Nephron progenitor cell (in vitro differentiated cells): Measurements from ENCODE around the gene KCNAB1.

Experiments
- DNase-seq: peaks from one replicate; pipeline ENCODE4 v3.0.0; 2021
- H3K27ac Mint-ChIP-seq: 2 replicates; pipeline ENCODE4 v1.8.0; 2021; ENCODE audit warnings: mild to moderate bottlenecking, moderate library complexity, mixed read lengths
- H3K27me3 Mint-ChIP-seq: 2 replicates; pipeline ENCODE4 v1.8.0; 2021; ENCODE audit warnings: mild to moderate bottlenecking, low read depth, mixed read lengths; ENCODE audit not compliant: poor library complexity
- H3K36me3 Mint-ChIP-seq: 2 replicates; pipeline ENCODE4 v1.8.0; 2021; ENCODE audit warnings: low read depth, mixed read lengths
- H3K4me1 Mint-ChIP-seq: 2 replicates; pipeline ENCODE4 v1.8.0; 2021; ENCODE audit warnings: mixed read lengths
- H3K4me3 Mint-ChIP-seq: 2 replicates; pipeline ENCODE4 v1.8.0; 2021; ENCODE audit warnings: mild to moderate bottlenecking, moderate library complexity, mixed read lengths
- H3K9me3 Mint-ChIP-seq: 2 replicates; pipeline ENCODE4 v1.8.0; 2021; ENCODE audit warnings: mild to moderate bottlenecking, moderate library complexity, mixed read lengths
- TF ChIP-seq, protein P1 (sequence below): fragments of 200-600 bp; sonication (generic); IDR thresholded peaks from 2 replicates; pipeline ENCODE4 v1.5.0; 2021; ENCODE audit warnings: antibody characterized with exemption

KCNAB1 gene

DNA sequence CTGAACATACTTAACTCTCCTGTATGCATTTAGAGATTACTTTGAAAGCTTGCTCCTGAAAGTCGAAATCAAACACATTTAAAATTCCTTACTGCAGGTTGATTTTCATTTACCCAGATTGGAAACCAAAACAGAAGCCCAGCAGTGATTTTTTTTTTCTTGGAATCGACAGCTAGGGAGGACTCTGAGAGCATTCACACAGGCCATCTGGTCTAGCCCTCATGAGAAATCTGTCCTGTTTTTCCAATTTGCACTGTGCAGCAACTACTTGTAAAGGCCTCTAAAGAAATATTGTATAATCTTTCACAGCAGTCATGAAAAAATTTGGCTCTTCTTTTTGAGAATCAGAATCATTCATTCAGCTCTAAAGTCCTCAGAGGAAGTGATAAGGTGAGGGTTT is 179.2 kb downstream of the KCNAB1 start:
- no peak for DNase-seq
- H3K4me3 Mint-ChIP-seq: no peak overlapping the region
- TF ChIP-seq, protein P1, sequence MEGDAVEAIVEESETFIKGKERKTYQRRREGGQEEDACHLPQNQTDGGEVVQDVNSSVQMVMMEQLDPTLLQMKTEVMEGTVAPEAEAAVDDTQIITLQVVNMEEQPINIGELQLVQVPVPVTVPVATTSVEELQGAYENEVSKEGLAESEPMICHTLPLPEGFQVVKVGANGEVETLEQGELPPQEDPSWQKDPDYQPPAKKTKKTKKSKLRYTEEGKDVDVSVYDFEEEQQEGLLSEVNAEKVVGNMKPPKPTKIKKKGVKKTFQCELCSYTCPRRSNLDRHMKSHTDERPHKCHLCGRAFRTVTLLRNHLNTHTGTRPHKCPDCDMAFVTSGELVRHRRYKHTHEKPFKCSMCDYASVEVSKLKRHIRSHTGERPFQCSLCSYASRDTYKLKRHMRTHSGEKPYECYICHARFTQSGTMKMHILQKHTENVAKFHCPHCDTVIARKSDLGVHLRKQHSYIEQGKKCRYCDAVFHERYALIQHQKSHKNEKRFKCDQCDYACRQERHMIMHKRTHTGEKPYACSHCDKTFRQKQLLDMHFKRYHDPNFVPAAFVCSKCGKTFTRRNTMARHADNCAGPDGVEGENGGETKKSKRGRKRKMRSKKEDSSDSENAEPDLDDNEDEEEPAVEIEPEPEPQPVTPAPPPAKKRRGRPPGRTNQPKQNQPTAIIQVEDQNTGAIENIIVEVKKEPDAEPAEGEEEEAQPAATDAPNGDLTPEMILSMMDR: no peak
- H3K27ac Mint-ChIP-seq: no peak overlapping the region
- no peaks in the 10 kb centered on the region for H3K36me3 Mint-ChIP-seq
- no peaks in the 10 kb centered on the region for H3K9me3 Mint-ChIP-seq
- H3K4me1 Mint-ChIP-seq: peaks cover 4% of the 10 kb centered on the region
- peaks cover 14% of the 10 kb centered on the region for H3K27me3 Mint-ChIP-seq

DNA sequence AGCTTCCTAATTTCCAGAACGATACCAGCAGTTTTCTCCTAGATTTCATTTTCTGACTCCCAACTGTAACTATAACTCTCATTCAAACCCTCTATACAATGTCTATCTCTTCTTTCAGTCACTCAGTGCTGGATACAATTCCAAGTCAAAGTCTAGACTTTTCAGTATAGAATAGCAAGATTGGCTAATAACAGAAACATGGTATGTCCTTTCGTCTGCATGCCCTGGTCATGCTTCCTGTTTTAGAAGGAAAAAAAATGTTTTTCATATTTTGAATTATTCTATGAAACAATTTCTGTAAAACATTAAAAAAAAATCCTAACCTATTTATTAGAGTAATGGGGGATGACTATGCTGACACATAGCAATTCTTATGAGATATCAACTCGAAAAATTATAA is 180.0 kb downstream of the KCNAB1 start:
- Mint-ChIP-seq H3K27ac (no peak overlapping the region), H3K9me3 (no peaks in the 10 kb centered on the region), H3K36me3 (no peaks in the 10 kb centered on the region), H3K4me3 (no peak overlapping the region), H3K27me3 (peaks cover 11% of the 10 kb centered on the region), H3K4me1 (peaks cover 4% of the 10 kb centered on the region)
- TF ChIP-seq, protein P1: no peak
- DNase-seq: no peak

DNA sequence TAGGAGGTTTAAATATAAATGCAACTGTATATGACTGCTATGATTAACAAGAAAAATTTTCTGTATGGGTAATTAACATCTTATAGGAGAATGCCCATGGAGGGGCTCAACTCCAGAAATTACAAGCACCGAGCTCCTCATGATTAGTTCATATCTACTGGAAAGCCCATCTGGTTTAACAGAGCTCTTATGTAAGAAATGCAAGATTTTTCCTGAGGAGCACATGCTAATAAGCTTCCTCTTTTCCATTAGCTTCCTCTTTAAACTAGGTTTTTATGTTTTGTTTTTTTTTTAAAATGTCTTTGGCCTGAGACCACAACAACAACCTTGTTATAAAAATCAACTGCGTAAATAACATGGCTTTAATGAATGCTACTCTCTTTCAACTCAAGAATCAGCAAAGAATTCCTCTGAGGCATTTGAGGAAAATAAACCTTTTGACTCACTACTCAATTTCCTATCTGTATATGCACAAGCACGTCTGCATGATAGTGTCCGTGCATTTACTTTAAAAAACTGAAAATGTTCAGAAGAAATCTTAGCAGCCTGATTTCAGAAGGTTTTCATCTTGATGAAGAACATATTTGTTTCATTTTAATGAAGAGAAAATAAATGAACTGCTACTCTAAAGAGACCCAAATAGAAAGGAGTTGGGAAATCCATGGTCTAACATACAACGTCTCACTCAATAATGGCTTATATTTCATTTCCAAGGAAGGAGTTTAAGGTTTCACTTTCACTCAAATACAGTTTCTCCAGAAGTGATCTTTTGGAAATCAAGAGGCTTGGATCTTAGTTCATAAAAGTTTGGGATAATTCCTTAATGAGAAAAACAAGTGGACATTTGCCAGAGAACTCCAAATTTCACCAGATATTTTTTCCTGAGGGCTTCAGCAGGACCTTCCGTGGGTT is 180.8 kb downstream of the KCNAB1 start:
- H3K4me1 Mint-ChIP-seq: peaks cover 4% of the 10 kb centered on the region
- DNase-seq: no peak
- no peak overlapping the region for H3K27ac Mint-ChIP-seq
- H3K36me3 Mint-ChIP-seq: no peaks in the 10 kb centered on the region
- no peaks in the 10 kb centered on the region for H3K9me3 Mint-ChIP-seq
- TF ChIP-seq, protein P1: no peak
- H3K4me3 Mint-ChIP-seq: no peak overlapping the region
- peaks cover 11% of the 10 kb centered on the region for H3K27me3 Mint-ChIP-seq

DNA sequence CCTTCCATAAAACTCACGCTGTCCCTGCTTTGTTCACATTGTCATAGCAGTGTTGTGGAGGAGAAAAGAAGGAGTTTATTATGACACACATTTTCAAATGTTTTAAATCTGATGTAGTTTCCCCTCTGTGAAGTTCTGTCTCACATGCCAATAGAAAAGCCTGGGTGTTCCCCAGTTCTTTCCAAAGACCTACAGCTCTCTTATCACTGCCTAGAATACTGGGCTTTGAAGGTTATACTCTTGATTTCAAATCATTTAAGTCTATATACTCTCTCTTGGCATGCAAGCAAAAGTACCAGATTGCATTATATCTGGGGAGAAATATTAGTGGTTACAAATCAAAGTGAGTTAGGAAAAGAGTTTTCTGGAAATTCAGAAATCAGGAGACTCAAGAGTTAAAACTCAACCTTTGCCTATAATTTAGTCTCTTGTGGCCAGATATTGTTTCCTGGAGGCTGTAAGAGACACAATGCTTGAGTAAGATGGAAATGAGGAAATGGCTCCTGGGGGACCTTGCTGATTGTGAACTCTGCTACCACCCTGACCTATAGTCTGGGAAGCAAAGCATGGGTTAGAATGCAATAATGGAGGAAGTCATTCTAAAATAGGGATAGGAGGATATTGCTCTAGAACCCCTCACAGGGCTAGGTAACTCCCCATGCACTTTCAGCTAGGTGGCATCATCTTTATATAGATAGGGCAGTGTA is 182.8 kb downstream of the KCNAB1 start:
- Mint-ChIP-seq H3K27ac (no peak overlapping the region), H3K27me3 (peaks cover 8% of the 10 kb centered on the region), H3K4me3 (no peak overlapping the region)

DNA sequence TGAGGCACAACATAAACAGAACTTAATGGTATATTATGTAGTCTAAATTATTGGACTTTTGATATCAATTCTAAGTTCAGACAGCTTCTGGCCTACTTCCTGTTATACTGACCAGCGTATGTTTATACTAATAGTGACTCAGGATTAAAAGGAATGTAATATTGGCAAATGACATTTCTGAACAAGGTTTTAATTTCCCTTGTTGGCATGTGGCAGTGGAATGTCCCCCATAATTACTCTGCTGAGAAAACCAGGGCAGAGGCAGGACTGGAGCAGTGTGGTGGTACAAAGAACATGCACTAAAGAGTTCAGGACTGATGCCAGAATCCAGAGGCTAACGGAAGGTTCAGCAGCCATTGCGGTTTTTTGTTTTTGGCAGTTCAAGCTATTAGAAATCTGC is 184.0 kb downstream of the KCNAB1 start:
- Mint-ChIP-seq H3K4me1 (peaks cover 13% of the 10 kb centered on the region), H3K36me3 (no peaks in the 10 kb centered on the region), H3K27ac (no peak overlapping the region)

More for the DNA sequence above, 182.8 kb downstream of the KCNAB1 start:
- DNase-seq: no peak
- TF ChIP-seq, protein P1: no peak
- Mint-ChIP-seq H3K4me1 (peaks cover 9% of the 10 kb centered on the region), H3K9me3 (no peaks in the 10 kb centered on the region), H3K36me3 (no peaks in the 10 kb centered on the region)

More for the DNA sequence above, 184.0 kb downstream of the KCNAB1 start:
- Mint-ChIP-seq H3K4me3 (no peak overlapping the region), H3K9me3 (no peaks in the 10 kb centered on the region), H3K27me3 (peaks cover 8% of the 10 kb centered on the region)
- no peak for DNase-seq
- TF ChIP-seq, protein P1: no peak
